ENCODE results near the gene SYT8. TPM values are rescaled to one million over a fixed set of nuclear protein-coding genes. Genes with fewer than 3 reads are reported as not detected.

Gene SYT8
- total and polyA plus RNA-seq, 2 experiments from 2014 or later: not detected

DNA sequence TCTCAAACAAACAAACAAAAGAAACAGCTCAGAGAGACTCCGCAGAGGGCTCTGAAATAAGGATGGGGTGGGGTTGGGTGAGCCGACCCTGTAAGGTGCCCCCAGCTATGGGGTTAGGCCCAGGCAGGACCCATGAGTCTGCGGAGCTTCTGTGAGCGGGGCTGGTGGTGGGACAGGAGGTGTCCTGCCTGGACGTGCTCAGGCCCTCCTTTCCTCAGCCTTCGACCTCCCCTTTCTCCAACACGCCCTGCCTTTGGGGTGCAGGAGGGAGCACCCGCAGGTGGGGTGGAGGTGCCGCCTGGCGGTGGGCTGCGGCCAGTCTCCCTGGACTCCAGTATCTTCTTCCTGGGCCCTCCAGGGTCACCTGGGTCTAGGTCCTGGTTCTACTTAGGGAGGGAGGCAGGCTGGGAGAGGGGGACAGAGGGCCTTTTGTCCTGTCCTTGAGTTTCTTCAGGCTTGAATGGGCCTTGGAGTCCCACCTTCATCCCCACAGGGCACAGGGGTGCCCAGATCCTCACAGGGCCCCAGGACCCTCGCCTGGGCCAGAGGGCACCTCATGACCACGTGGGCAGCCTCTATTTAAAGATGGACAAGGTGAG is 44.7 kb downstream of the SYT8 start (continued):
- TF ChIP-seq, protein P1, sequence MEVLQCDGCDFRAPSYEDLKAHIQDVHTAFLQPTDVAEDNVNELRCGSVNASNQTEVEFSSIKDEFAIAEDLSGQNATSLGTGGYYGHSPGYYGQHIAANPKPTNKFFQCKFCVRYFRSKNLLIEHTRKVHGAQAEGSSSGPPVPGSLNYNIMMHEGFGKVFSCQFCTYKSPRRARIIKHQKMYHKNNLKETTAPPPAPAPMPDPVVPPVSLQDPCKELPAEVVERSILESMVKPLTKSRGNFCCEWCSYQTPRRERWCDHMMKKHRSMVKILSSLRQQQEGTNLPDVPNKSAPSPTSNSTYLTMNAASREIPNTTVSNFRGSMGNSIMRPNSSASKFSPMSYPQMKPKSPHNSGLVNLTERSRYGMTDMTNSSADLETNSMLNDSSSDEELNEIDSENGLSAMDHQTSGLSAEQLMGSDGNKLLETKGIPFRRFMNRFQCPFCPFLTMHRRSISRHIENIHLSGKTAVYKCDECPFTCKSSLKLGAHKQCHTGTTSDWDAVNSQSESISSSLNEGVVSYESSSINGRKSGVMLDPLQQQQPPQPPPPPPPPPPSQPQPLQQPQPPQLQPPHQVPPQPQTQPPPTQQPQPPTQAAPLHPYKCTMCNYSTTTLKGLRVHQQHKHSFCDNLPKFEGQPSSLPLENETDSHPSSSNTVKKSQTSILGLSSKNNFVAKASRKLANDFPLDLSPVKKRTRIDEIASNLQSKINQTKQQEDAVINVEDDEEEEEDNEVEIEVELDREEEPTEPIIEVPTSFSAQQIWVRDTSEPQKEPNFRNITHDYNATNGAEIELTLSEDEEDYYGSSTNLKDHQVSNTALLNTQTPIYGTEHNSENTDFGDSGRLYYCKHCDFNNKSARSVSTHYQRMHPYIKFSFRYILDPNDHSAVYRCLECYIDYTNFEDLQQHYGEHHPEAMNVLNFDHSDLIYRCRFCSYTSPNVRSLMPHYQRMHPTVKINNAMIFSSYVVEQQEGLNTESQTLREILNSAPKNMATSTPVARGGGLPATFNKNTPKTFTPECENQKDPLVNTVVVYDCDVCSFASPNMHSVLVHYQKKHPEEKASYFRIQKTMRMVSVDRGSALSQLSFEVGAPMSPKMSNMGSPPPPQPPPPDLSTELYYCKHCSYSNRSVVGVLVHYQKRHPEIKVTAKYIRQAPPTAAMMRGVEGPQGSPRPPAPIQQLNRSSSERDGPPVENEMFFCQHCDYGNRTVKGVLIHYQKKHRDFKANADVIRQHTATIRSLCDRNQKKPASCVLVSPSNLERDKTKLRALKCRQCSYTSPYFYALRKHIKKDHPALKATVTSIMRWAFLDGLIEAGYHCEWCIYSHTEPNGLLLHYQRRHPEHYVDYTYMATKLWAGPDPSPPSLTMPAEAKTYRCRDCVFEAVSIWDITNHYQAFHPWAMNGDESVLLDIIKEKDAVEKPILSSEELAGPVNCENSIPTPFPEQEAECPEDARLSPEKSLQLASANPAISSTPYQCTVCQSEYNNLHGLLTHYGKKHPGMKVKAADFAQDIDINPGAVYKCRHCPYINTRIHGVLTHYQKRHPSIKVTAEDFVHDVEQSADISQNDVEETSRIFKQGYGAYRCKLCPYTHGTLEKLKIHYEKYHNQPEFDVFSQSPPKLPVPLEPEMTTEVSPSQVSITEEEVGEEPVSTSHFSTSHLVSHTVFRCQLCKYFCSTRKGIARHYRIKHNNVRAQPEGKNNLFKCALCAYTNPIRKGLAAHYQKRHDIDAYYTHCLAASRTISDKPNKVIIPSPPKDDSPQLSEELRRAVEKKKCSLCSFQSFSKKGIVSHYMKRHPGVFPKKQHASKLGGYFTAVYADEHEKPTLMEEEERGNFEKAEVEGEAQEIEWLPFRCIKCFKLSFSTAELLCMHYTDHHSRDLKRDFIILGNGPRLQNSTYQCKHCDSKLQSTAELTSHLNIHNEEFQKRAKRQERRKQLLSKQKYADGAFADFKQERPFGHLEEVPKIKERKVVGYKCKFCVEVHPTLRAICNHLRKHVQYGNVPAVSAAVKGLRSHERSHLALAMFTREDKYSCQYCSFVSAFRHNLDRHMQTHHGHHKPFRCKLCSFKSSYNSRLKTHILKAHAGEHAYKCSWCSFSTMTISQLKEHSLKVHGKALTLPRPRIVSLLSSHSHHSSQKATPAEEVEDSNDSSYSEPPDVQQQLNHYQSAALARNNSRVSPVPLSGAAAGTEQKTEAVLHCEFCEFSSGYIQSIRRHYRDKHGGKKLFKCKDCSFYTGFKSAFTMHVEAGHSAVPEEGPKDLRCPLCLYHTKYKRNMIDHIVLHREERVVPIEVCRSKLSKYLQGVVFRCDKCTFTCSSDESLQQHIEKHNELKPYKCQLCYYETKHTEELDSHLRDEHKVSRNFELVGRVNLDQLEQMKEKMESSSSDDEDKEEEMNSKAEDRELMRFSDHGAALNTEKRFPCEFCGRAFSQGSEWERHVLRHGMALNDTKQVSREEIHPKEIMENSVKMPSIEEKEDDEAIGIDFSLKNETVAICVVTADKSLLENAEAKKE (CRISPR knock-in tag; IDR thresholded peaks at IDR 0.05): no peak
- TF ChIP-seq EZH2phosphoT487 (IDR thresholded peaks at IDR 0.05; ENCODE audit: unreplicated experiment): no peak

DNA sequence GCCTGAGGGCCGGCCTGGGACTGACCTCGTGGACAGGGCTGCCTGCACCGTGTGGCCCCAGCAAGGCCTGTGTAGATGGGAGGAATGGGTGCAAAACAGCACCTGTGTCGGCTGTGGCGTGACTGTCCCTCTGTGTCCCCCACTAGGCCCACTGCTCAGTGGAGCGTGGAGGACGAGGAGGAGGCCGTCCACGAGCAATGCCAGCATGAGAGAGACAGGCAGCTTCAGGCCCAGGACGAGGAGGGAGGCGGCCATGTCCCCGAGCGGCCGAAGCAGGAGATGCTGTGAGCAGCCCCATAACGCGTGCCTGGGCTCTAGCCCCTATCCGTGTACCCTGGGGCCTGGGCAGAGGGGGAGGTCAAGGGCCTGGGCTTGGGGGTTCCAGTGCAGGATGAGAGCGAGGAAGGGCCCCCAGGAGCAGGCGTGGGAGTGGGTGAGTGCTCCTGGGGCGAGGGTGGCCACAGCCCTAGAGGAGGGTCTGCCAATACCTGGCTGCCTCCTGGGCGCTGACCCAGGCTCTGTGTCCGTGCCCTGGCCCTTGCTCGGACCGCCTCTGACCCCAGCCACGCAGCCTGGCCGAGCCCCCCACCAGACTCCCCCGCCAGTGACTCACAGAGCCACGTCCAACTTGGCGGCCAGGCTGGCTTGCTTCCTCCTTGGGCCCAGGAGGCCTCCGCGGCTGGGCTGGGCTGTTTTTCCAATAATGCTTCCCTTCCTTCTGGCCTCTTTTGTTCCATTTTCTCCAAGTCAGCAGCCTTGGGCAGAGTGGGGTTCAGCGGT is 45.3 kb downstream of the SYT8 start:
- H3K4me3 ChIP-seq: no peak overlapping the region
- no peaks in the 10 kb centered on the region for H3K27me3 ChIP-seq (ENCODE audit: insufficient read depth)
- no peak overlapping the region for H3K27ac ChIP-seq (ENCODE audit: low read depth)
- ATAC-seq (no peak), DNase-seq (ENCODE audit: low spot score) (no peak)
- H4K20me1 ChIP-seq (replicated peaks; ENCODE audit: insufficient read depth): no peaks in the 10 kb centered on the region
- no peaks in the 10 kb centered on the region for H3K36me3 Mint-ChIP-seq (ENCODE audit: low read depth)
- no peaks in the 10 kb centered on the region for H3K9me2 ChIP-seq (ENCODE audit: insufficient read depth)
- no peak overlapping the region for H3K4me2 ChIP-seq
- H3K79me2 ChIP-seq (replicated peaks; ENCODE audit: insufficient read depth): no peaks in the 10 kb centered on the region
- H2AFZ ChIP-seq: no peak overlapping the region
- H3K4me1 ChIP-seq (ENCODE audit: insufficient read depth): no peaks in the 10 kb centered on the region
- no peak overlapping the region for H3K27ac Mint-ChIP-seq
- H3F3A ChIP-seq (replicated peaks; ENCODE audit: low read depth): no peaks in the 10 kb centered on the region
- H3K36me3 ChIP-seq (ENCODE audit: insufficient read depth): no peaks in the 10 kb centered on the region
- H3K4me1 Mint-ChIP-seq: no peaks in the 10 kb centered on the region; the same call in 2 of the 3 replicates
- H3K9me3 Mint-ChIP-seq: no peaks in the 10 kb centered on the region
- H3K4me3 Mint-ChIP-seq: no peak overlapping the region
- H3K27me3 Mint-ChIP-seq (ENCODE audit: insufficient read depth, low read depth, poor library complexity): peaks cover 4% of the 10 kb centered on the region
- TF ChIP-seq STAT1 (IDR thresholded peaks at IDR 0.05; ENCODE audit: unreplicated experiment) (no peak), ZNF114 (CRISPR knock-in tag; IDR thresholded peaks at IDR 0.05) (no peak), NANOG (IDR thresholded peaks at IDR 0.05; ENCODE audit: borderline replicate concordance) (no peak), JUNB (IDR thresholded peaks at IDR 0.05; ENCODE audit: unreplicated experiment) (no peak), ZNF331 (CRISPR knock-in tag; IDR thresholded peaks at IDR 0.05; ENCODE audit: low read depth) (no peak)
- TF ChIP-seq, protein P2, sequence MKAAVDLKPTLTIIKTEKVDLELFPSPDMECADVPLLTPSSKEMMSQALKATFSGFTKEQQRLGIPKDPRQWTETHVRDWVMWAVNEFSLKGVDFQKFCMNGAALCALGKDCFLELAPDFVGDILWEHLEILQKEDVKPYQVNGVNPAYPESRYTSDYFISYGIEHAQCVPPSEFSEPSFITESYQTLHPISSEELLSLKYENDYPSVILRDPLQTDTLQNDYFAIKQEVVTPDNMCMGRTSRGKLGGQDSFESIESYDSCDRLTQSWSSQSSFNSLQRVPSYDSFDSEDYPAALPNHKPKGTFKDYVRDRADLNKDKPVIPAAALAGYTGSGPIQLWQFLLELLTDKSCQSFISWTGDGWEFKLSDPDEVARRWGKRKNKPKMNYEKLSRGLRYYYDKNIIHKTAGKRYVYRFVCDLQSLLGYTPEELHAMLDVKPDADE (IDR thresholded peaks at IDR 0.05): no peak

Data from GM23338 (cell line).